PFSK-1 (cell line): ENCODE measurements around the gene DENND2A.

Experiments
- FOXP2 ChIP-seq: optimal IDR thresholded peaks from 2 replicates; pipeline ENCODE3; 2011; ENCODE audit warnings: borderline replicate concordance, control low read depth, inconsistent platforms; ENCODE audit not compliant: insufficient read depth; ENCODE audit errors: extremely low read length, extremely low read depth
- POLR2AphosphoS5 ChIP-seq: IDR thresholded peaks from 2 replicates; pipeline ENCODE4 v1.6.1; 2012; ENCODE audit warnings: low read depth, mild to moderate bottlenecking, control low read depth, low read length, moderate library complexity
- REST ChIP-seq, 2 experiments: IDR thresholded peaks; 2 replicates each; pipeline versions ENCODE4 v1.6.1 to v1.8.0; 2011 to 2012; ENCODE audit warnings: low read depth in 2 of 2, low read length in 2 of 2, control low read depth in 1 of 2, inconsistent platforms in 1 of 2, mild to moderate bottlenecking in 1 of 2, moderate library complexity in 1 of 2; ENCODE audit not compliant: insufficient read depth in 1 of 2
- SIN3A ChIP-seq: IDR thresholded peaks from 2 replicates; pipeline ENCODE4 v1.6.1; 2012; ENCODE audit warnings: mild to moderate bottlenecking, low read length, moderate library complexity, borderline replicate concordance; ENCODE audit not compliant: insufficient read depth
- TAF1 ChIP-seq: IDR thresholded peaks from 2 replicates; pipeline ENCODE4 v1.6.1; 2012; ENCODE audit warnings: low read length, control low read depth, borderline replicate concordance; ENCODE audit not compliant: insufficient read depth

DENND2A gene

GRCh38 chr7:140611641-140612040 lies 29.0 kb downstream of the DENND2A start:
- no peak for TF ChIP-seq FOXP2
- no peak for TF ChIP-seq TAF1
- no peak for TF ChIP-seq SIN3A
- TF ChIP-seq REST (IDR thresholded peaks at IDR 0.05; ENCODE audit: insufficient read depth in 1 of 2, low read depth in 2 of 2, low read length in 2 of 2), result no peak

- TF ChIP-seq REST (IDR thresholded peaks at IDR 0.05; ENCODE audit: insufficient read depth in 1 of 2, low read depth in 2 of 2, low read length in 2 of 2), result no peak
- no peak for TF ChIP-seq POLR2AphosphoS5
- no peak for TF ChIP-seq FOXP2
- no peak for TF ChIP-seq TAF1
- TF ChIP-seq SIN3A, result no peak
These were observed 30.1 kb downstream of the DENND2A start for GRCh38 chr7:140610204-140611165.

- TF ChIP-seq TAF1 (no peak), POLR2AphosphoS5 (no peak)
These were observed 31.0 kb downstream of the DENND2A start for GRCh38 chr7:140609646-140610045.

GRCh38 chr7:140607441-140607989 lies 33.1 kb downstream of the DENND2A start:
- no peak for TF ChIP-seq TAF1
- TF ChIP-seq SIN3A, result no peak
- no peak for TF ChIP-seq FOXP2
- TF ChIP-seq POLR2AphosphoS5, result no peak
- TF ChIP-seq REST (IDR thresholded peaks at IDR 0.05; ENCODE audit: insufficient read depth in 1 of 2, low read depth in 2 of 2, low read length in 2 of 2), result no peak

- TF ChIP-seq SIN3A, result no peak
- TF ChIP-seq FOXP2, result no peak
- no peak for TF ChIP-seq REST (IDR thresholded peaks at IDR 0.05; ENCODE audit: insufficient read depth in 1 of 2, low read depth in 2 of 2, low read length in 2 of 2)
- TF ChIP-seq POLR2AphosphoS5, result no peak
- TF ChIP-seq TAF1, result no peak
These were observed 35.3 kb downstream of the DENND2A start for GRCh38 chr7:140605337-140605736.
